EH (cell line): ENCODE data around the gene MYO1H.
A peak's percentile ranks its signal among the peaks of the same experiment; 100 is the strongest.
"Not testable (repeated sequence)": the region's sequence is repeated elsewhere in the genome, so short reads cannot be mapped to it uniquely, and the experiment has no call there.

Experiments used
- DNase-seq: peaks from one replicate; pipeline ENCODE4 v3.0.0-alpha.2; 2015; ENCODE audit warnings: low read depth

MYO1H gene

DNA sequence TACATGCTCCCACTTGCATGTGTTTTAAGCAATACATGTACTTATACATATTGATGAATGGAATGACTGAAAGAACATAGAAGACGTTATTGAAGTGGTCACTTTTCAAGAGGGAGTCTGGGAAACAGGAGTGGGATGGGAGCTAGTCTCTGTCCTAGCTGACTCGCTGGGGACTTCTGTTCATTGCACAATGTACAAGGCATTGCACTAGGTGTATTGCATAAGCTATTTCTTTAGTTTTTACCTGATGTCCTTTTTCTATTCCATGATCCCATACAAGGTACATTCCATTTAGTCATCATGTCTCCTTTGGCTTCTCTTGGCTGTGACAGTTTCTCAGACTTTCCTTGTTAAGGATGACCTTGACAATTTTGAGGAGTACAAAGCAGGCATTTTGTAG, 4.0 kb upstream of the MYO1H start:
- no peak for DNase-seq

DNA sequence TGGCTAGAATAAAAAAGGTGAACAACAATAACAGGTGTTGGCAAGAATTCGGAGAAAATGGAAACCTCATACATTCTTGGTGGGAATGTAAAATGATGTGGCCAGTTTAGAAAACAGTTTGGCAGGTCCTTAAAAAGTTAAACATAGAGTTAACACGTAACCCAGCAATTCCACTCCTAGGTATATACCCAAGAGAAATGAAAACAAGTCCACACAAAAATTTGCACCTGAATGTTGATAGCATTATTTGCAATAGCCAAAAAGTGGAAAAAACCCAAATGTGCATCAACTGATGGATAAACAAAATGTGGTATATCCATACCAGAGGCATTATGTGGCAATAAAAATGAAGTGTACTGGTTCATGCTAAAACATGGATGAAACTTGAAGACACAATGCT, 2.3 kb upstream of the MYO1H start:
- DNase-seq: no peak

- no peak for DNase-seq
Measured at GRCh38 chr12:109346920-109347319, 780 bp upstream of the MYO1H start.

GRCh38 chr12:109352184-109352583, 4.5 kb downstream of the MYO1H start:
- DNase-seq: no peak

GRCh38 chr12:109356577-109356976, 8.9 kb downstream of the MYO1H start:
- no peak for DNase-seq

GRCh38 chr12:109357032-109357431, 9.3 kb downstream of the MYO1H start:
- no peak for DNase-seq

DNA sequence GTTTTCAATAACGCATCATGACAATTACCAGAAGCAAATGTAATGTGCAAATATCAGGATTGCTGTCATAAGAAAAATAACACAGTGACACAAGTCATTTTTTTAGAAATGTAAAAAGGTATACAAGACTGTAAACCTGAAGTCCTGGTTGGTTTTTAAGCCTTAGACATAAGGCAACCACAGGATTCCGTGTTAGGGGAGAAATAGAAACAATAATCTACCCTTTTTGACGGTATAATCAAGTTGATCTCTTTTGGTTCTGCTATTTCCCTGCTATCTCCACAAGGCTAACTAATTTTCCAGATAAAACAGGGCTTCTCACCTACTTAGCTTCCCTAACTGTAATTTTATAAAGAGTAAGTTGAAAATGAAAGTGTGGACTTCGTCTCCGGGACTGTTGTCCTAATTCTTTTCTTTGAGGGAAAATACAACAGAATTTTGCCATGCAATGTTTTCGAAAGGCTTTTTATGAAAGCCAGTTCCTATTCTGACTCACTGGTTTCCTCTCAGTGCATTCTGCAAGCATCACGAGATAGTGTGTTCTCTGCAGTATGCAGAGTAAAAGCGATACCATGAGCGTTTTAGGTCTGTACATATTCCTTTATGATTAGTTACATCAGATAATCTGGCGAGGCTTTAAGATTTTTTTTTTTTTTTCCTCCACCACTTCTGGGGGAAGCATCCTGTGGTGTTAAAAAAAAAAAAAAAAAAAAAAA, 10.6 kb downstream of the MYO1H start:
- no peak for DNase-seq

DNA sequence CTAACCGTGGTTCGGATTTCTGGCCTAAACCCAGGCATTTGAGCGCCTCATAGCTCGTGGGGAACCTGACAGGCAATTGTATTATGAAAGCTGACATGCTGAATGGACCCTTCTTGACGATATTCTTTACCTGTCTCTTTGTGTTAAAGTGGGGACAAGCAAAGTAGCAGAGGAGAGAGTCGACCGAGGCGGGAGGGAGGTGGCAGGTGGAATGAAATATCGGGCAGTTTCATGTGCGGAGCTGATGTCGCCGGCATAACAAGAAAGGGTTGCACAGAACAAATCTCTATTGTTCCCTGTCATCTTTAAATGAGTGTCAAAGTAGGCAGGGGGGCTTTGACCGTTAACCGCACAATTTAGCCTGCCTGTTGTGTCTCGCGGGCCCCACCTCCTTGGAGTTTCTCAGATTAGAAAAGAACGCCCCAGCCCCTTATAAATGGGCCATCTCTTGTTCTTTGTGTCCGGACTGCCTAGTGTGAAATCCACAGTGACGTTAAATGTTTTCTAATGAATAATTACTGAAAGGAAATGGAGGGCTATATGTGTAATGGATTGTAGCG, 11.5 kb downstream of the MYO1H start:
- DNase-seq: no peak

- no peak for DNase-seq
Measured at GRCh38 chr12:109369831-109370230, 22.1 kb downstream of the MYO1H start.

DNA sequence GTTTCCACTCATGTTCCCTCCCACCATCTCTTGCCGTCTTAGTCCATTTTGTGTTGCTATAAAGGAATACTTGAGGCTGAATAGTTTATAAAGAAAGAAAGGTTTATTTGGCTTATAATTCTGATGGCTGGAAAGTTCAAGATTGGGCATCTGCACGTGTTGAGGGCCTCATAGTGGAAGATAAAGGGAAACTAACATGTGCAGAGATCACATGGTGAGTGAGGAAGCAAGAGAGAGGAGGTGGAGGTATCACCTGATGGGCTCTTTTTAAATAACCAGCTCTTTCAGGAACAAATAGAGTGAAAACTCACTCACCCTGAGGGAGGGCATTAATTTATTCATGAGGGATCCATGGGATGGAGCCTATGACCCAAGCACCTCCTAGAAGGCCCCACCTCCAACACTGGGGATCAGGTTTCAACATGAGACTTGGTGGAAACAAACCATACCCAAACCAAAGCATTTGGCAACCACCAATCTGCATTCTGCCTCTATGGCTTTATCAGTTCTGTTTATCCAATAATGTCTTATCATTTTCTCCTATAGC, 29.5 kb downstream of the MYO1H start:
- DNase-seq: no peak

GRCh38 chr12:109378569-109378968, 30.9 kb downstream of the MYO1H start:
- no peak for DNase-seq

DNA sequence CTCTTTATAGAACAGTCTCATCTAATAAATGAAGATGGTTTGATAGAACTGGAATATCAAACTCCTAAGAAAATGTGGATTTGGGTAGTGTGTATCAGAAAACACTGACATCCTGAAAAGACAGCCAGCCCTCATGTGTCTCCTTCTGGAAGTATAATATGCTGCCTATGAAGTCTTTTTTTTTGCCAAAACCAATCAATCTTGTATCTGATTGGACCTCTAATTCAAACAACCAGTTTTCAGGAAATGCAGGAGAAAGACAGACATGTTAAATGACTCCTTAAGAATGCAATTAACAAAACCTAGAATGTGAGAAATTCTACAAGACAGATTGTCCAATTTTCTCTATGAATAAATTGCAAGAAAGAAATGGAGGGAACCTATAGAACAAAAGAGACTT, 34.3 kb downstream of the MYO1H start:
- no peak for DNase-seq

DNA sequence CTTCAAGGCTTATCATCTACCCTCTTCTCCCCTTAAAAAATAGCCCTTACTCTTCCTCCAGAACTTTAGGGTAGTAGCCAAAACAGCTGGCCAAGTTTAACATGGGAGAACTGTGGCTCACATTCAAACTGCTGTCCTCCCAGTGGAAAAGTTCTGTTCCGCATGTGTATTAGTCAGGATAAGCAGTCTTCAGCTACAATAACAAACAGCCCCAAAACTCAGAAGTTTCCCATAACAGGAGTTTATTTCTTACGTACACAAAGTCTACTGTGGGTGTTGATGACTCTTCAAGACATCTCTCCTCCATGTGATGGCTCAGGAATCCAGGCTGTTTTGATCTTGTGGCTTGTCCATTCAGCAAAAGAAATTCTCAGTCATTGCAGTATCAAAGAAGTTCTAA, 35.5 kb downstream of the MYO1H start:
- DNase-seq: no peak

DNA sequence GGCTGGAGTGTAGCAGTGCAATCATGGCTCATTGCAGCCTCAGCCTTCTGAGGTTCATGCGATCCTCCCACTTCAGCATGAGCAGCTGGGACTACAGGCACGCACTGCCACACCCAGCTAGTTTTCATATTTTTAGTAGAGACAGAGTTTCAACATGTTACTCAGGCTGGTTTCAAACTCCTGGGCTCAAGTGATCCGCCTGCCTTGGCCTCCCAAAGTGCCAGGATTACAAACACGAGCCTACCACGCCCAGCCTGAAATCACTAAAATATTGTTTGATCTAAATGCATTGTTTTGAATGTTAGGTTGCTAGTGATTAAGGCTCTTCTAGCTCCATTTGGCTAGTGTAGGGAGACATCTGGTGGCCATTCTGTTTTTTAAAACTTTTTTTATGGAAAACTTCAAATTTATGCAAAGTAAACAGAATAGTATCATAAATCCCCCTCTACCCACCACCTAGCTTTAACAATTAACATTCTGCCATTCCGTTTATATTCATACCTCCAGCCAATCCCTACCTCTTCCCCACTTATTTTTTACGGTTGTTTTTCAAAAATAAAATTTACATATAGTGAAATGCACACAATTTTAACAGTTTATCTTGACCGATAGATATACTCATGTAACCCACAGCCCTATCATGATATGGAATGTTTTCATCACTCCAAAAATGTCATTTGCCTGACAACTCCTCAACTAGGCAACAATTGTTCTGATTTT, 37.8 kb downstream of the MYO1H start:
- peak; percentile 48 for DNase-seq

GRCh38 chr12:109386059-109386433, 38.3 kb downstream of the MYO1H start:
- DNase-seq: no peak

DNA sequence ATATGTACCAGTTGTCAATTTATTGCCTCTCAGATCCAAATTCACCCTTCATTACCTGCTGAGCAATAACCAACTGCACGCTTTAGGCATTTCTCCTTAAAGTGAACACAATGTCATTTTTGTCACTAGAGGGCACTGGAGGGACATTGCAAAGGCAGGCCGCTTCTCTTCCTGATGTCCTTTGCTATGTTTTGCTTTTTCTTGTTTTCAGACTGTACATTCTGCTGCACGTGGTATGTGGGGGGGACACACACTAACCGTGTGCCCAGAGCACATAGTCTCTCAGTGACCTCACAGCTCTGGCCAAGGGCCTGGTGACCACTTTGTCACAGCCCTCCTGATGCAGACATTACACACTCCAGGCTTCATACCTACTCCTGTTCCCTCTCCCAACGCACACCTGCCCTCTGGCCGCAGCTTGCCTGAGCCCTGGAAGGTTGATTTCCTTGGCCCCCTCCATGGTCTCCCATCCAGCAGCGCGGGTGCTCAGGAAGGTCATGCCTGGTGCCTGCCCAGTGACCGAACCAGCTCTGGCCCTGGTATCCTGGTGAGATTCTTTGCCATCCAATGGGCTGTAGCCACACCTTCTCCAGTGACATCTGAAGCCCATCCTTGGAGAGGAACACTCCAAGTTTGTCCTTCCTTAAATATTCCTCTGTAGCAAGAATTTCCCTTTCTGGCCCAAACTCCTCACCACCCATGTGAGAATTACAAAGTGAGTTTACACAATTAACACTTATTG, 39.9 kb downstream of the MYO1H start:
- peak; percentile 50 for DNase-seq

DNA sequence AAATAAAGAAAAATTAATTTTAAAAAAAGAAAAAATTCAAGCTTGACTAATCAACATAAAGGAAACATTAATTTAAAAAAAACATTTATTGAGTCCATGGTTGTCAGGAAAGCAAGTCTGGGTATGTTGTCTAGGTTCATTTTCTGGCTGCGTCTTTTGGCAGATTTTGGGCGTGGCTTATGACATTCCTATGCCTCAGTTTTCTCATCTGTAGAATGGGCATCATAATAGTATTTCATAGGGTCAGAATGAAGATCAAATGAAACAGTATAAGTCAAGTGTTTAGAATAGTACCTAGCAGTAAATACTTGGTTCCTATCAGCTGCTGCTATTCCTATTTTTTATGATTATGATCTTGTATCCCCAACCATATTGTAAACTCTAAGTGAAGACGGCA, 40.5 kb downstream of the MYO1H start:
- no peak for DNase-seq

GRCh38 chr12:109389146-109389545, 41.4 kb downstream of the MYO1H start:
- peak; percentile 2 for DNase-seq

DNA sequence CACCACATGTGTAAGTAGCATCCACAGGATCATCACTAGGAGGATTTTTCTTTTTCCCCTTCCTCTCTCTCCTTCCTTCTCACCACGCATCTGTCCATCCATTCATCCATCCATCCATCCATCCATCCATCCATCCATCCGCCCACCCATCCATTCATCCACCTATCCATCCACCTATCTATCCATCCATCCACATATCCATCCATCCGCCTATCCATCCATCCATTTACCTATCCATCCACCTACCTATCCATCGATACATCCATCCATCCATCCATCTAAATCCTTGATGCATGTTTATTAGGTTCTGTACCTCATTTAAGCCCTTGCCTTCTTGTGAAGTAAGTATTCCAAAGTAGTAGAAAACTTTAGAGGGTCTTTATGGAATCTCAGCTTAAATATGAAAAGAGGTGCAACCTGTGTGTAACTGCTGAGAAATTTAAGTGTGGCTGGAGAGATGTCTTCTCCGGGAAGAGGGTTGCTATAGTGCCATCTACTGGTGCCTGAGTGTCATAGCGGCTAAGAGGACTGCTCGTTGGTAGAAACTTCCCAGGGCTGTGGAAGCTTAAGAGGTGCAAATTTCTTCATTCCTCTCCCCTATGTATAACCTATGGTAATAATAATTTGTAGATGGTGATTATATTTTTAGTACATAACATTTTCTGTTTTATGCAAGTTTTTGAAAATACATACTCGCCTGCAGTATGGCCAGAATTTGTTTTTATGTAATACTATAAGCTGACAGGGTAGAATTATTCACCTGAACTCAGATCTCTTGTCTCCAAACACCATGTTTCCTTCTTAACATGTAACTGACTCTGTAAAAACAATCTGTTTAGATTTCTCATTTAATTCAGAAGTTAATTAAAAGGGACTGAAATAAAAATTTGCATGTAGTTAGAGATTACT, 46.0 kb downstream of the MYO1H start:
- DNase-seq: peak; percentile 62

DNA sequence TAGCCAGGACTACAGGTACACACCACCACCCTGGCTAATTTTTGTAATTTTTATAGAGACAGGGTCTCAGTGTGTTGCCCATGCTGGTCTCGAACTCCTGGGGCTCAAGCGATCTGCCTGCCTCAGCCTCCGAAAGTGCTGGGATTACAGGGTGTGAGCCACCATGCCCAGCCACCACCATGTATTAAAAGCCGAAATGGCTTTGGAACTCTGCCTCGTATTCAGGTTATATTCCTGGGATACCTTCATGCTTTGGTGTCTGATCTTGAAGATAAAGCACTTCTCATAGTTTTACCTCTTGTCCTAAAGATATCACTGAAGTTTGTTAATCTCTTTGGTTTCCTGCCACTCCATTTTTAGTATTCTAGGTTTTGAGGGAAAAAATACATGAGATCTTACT, 47.2 kb downstream of the MYO1H start:
- DNase-seq: no peak

GRCh38 chr12:109404841-109405240, 57.1 kb downstream of the MYO1H start:
- DNase-seq: not testable (repeated sequence)
